D341Med (cell line): ENCODE data around the gene ASF1B.

ENCODE experiments used
- DNase-seq: peaks from one replicate; pipeline ENCODE4 v3.0.0; 2012; ENCODE audit warnings: low spot score

The ASF1B gene

DNA sequence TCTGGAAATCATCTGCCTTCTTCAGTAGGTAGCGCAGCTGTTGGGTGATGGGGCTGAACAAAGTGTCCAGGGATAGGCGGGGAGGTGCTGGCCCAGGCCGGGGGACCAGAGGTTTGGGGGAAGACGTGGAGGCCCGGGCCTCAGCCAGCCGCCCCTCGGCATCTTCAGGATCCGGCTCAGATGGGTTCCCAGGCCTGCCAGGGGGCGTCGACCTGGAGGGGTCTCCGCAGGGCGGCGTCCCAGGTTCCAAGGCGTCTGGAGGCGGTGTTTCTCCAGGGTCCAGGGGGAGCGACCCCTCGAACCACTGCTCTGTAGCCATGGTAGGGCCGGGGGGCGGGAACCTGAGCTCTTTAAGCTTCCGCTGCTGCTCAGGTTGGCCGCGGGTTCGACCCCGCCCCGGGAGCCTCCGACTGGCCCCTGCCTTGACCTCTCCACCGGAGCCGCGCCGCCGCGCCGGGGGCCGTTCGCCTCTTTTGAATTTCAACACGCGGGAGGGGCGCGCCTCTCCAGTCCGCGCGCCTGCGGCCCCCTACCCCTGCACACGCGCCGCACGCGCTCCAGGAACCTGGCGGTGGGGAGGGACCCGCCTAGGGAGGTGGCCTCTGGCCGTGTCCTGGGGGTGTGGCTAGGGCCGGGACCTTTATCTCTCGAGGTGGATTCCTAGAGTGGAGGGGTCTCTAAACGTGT lies 50.9 kb downstream of the ASF1B start, which contains the start of gene C19orf67:
Gene C19orf67 (minus strand): TSS at position 475 of the 687 bp plus-strand sequence. CDS start 156 bp downstream, at position 319.
- no peak for DNase-seq

DNA sequence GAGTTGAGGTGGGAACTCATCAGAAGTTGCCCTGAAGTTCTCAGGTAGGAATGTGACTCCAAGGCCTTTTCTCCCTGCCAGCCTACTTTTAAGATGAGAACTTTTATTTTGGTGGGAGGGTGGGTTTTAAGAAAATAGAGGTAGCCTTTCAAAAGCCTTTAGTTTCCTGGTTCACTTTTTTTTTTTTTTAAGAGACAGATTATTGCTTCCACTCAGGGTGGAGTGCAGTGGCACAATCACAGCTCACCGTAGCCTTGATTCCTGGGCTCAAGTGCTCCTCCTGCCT lies 53.8 kb downstream of the ASF1B start:
- DNase-seq = no peak

DNA sequence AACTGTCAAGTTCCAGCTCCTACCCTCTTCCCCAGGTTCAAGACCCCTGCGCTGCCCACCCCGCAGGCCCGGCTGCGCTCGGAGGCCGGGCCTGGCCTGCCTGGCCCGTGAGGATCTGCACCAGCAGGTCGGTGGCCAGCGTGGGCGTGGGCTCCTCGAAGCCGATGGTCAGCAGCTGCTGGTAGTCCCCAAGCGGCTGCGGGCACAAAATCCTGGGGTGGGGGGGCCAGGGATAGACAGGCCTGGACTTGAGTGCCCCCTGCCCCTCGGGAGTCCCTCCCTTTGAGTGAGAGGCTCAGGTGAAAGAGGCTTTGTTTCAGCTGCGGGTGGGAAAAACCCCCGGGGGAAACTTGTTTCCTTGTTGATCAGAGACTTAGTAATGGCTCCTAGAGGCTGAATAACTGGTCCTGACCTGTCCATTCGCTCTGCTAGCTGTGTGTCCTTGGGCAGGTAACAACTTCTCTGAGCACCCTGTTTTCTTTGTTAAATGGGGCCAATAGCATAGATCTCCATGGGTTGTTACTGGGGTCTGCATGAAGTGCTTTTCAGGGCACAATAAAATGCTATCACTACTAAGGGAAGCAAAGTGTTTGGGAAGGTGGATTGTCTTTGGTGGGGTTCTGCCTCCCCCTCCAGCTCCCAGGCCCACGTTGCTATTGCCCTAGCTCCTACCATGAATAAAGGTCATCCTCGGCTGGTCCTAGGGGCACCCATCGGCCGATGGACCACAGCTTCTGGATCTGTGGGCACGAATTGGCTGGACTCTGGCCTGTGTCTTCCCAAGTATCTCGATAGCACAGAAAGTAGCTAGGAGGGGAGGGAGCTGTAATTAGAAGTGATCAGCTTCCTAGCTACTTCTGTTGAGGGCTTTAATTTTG lies 54.4 kb downstream of the ASF1B start:
- DNase-seq = no peak

DNA sequence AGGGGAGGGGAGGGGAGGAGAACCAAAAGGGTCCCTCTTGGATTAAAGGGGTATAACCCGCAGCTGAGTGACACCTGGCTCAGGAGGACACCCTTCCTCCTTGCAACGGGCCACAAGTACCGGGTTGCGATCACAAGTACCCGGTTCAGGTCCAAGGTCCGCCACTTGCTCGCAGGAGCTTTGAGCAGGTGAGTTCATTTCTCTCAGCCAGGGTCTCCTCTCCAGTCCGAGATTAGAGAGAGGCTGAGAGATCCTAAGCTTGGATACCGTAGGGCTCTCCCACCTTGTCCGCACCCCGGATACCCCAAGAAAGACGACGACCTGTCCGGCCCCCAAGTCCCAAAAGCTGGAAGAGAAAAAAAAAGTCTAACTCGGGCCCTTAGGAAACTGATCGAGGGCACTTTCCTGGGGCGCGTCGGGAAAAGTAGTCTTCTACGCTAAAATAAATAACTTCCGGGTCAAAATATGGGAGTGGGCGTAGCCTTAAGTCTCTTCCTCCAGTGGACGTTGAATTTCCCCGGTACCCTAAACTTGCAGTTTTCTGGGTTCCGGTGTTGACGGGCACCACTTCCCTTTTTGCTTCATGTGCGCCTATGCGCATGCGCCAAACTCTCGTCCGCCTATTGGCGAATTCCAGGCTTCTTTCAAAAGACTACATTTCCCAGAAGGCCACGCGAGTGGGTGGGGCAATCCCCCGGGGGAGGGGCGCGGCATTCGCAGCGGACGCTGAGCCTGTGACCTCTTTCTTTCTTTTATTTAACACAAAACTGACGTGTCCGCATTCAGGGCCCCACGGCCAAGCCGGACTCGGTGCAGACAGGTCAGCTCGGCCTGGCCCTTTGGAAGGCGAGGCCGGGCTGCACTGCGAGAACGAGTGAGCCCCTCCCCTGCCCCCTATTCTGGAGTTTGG lies 55.2 kb downstream of the ASF1B start:
- peak; percentile 92 for DNase-seq

DNA sequence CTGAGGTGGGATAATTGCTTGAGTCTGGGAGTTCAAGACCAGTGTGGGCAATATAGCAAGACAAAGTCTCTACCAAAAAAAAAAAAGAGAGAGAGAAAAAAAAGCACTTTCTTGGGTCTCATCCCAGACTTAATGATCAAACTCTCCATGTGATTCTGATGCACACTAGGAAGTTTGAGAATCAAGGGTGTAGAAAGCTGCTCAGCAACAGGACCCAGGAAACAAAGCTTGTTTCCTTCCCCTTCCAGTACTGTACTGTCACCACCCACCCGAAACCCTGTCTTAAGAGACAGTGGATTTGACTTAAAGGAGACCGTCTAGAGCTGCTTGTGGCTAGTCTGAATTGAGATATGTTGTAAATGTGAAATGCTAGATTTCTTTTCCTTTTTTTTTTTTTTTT lies 58.0 kb downstream of the ASF1B start:
- DNase-seq = no peak

DNA sequence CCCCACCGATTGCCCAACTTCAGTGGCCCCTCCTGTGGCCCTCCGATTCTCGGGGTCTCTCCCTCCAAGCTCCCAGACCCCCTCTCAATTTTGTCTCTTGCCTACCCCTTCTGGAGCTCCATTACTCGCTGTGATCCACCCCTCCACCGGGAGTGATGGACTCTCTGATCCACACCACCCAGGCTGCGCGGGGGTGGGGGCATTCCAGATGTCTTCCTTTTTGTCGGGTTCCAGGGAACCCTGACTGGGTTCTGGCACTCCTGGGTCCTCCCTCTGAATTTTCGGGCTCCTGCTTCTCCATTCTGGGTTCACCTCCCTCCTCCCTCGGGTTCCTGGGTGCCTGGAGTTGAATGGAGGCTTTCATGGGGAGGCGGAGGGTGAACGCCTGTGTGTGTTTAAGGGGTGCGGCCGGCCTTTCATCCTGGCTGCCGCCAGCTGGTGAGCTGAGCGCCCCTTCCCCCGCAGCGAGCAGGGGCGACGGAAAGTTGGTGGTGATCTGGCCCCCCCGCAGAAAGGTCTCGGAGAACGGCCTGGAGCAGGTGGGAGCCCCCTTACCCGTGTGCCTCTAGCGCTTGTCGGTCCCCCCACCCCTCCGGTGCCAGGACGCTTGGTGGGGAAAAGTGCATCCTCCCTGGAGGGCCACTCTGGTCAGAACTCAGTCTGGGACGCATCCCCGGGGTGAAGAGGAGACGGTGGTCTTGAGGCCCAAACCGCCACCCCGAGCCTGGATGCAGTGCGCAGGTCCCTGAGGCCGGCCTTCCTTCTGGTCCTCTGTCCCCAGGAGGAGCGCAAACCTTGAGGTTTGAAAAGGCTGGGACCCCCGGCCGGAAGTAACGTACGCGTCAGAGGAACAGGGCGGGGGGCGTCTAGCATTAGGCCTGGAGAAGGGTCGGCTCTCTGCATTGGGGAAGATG lies 62.2 kb downstream of the ASF1B start:
- no peak for DNase-seq

DNA sequence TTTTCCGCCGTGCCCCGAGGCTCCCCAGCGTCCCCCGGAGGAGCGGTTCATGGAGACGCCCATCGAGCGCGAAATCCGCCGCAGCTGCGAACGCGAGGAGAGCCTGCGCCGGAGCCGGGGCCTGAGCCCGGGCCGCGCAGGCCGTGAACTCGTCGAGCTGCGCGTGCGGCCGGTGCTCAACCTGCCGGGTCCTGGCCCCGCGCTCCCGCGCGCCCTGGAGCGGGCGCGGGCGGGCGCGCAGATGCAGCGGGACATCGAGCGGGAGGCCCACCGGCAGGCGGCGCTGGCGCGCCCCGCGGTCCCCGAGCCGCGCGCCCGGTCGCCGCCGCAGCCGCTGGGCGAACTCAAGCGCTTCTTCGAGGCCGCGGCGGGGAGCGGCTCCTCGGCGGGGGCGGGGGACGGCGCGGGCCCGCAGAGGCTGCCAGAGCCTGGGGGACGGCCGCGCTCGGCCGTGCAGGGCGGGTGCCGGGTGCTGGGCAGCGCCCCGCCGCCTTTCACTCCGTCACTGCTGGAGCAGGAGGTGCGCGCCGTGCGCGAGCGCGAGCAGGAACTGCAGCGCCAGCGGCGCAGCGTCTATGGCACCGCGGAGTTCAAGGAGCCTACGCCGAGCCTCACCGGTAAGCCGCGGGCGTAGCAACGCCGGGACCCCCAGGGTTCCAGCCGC lies 63.0 kb downstream of the ASF1B start:
- DNase-seq = peak; percentile 93

DNA sequence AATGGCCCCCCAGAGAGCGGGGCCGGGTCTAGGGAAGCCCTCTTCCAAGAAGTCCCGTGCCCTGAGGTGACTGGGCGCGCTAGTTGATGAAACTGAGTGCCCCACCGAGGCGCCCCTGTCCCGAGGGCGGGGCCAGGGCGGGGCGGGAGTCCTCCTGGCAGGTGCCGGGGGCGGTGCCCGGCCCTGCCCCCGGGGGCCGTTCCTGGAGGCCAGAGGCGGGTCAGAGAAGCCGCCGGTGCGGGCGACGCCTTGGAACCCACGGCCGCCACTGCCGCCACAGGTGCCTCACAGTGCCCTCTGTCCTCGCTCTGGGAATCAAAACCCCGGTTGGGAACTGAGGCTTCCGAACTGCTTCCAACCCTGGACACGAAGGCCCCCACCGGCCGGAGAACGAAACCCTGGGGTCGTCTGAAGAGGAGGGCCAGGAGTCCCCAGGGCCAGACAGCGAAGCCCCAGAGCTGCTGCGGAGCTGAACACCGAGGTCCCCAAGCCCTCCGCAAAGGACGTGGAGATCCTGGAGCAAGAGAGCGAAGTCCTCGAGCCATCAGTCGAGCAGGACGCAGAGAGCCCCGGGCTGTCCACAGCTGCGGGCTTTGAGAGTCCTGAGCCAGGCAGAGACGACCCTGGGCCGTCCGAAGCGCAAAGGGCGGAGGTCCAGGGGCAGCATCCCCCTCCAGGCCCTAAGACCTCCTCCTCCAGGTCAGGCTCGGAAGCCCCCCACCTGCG lies 63.7 kb downstream of the ASF1B start, which contains the start of gene MISP3:
Gene MISP3 (plus strand): TSS at position 252 of the 726 bp plus-strand sequence. CDS start 524 bp downstream, outside the sequence.
- no peak for DNase-seq

DNA sequence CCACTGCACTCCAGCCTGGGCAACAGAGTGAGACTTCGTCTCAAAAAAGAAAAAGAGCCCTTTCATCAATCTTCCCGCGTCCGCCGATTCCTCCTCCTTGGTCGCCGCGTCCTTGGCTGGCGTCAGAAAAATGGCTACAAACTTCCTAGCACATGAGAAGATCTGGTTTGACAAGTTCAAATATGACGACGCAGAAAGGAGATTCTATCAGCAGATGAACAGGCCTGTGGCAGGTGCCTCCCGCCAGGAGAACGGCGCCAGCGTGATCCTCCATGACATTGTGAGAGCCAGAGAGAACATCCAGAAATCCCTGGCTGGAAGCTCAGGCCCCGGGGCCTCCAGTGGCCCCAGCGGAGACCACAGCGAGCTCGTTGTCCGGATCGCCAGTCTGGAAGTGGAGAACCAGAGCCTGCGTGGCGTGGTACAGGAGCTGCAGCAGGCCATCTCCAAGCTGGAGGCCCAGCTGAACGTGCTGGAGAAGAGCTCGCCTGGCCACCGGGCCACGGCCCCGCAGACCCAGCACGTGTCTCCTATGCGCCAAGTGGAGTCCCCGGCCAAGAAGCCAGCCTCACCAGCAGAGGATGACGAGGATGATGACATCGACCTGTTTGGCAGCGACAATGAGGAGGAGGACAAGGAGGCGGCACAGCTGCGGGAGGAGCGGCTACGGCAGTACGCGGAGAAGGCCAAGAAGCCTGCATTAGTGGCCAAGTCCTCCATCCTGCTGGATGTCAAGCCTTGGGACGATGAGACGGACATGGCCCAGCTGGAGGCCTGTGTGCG lies 65.9 kb downstream of the ASF1B start:
- DNase-seq = no peak
